ENCODE data around the gene BMI1. TPM values are rescaled to one million over a fixed set of nuclear protein-coding genes. Genes with fewer than 3 reads are reported as not detected.

Gene BMI1
- total and polyA plus RNA-seq, 2 of the 4 experiments (the other 2 are of a cell fraction): 19.7 to 25.8 TPM

GRCh38 chr10:22309180-22310000, 11.5 kb upstream of the BMI1 start:
- Histone ChIP-seq H3K14ac (replicated peaks; ENCODE audit: low read depth, low read length) (no peak overlapping the region), H2BK5ac (ENCODE audit: low read depth, low read length, poor library complexity, severe bottlenecking) (no peak overlapping the region), H2BK15ac (ENCODE audit: low read depth, low read length) (no peak overlapping the region), H2BK20ac (ENCODE audit: low read depth, low read length) (no peak overlapping the region), H4K8ac (ENCODE audit: low read depth in 2 of 2, low read length in 2 of 2) (no peak overlapping the region), H2AFZ (replicated peaks; ENCODE audit: low read length, poor library complexity) (no peak overlapping the region), H2AK5ac (ENCODE audit: low read depth, low read length) (no peak overlapping the region), H3K56ac (ENCODE audit: extremely low read depth, insufficient read depth, low read length) (no peak overlapping the region), H4K5ac (ENCODE audit: low read depth, low read length) (no peak overlapping the region), H3K9me1 (ENCODE audit: insufficient read depth, low read length) (no peaks in the 10 kb centered on the region), H3K4me2 (ENCODE audit: low read depth, low read length) (no peak overlapping the region), H3K9ac (ENCODE audit: low read depth, low read length) (no peak overlapping the region), H3K23ac (ENCODE audit: low read depth, low read length) (no peak overlapping the region), H3K27ac (ENCODE audit: insufficient read depth, low read length) (no peak overlapping the region), H2BK120ac (ENCODE audit: low read depth, low read length) (no peak overlapping the region), H3K4me1 (ENCODE audit: control insufficient read depth, insufficient read depth, low read length) (no peaks in the 10 kb centered on the region), H2AK9ac (replicated peaks; ENCODE audit: low read depth, low read length, poor library complexity) (no peak overlapping the region), H3K18ac (ENCODE audit: low read depth, low read length) (no peak overlapping the region), H3K9me3 (ENCODE audit: control insufficient read depth, insufficient read depth, low read length) (no peaks in the 10 kb centered on the region), H3K4ac (ENCODE audit: low read depth, low read length) (no peak overlapping the region), H3K36me3 (ENCODE audit: control insufficient read depth, insufficient read depth, low read length) (no peaks in the 10 kb centered on the region), H3K4me3 (ENCODE audit: insufficient read depth, low read depth, low read length) (no peak overlapping the region), H4K20me1 (ENCODE audit: insufficient read depth, low read length) (no peaks in the 10 kb centered on the region), H3K27me3 (ENCODE audit: control insufficient read depth, insufficient read depth, low read length) (no peaks in the 10 kb centered on the region), H3K79me1 (ENCODE audit: low read depth in 1 of 2, low read length in 2 of 2) (no peaks in the 10 kb centered on the region), H4K91ac (ENCODE audit: insufficient read depth, low read depth, low read length) (no peak overlapping the region)
- CTCF ChIA-PET: interaction anchor here (0.6 kb wide), 1 partner anchor 898 kb away, joined by 4 read pairs; no protein-coding TSS in a partner anchor
- WGBS, 2 experiments (ENCODE audit: extremely low coverage in 2 of 2, insufficient read length in 1 of 2): no CpG with 5 or more reads among the region's 4 CpGs
- POLR2A ChIA-PET (ENCODE audit: unreplicated experiment): interaction anchor here (0.6 kb wide), 1 partner anchor 127 kb away, joined by 7 read pairs; no protein-coding TSS in a partner anchor
- TF ChIP-seq MAFK (IDR thresholded peaks at IDR 0.05; ENCODE audit: low read depth, low read length) (no peak), FOS (IDR thresholded peaks at IDR 0.05; ENCODE audit: low read depth, low read length) (no peak), ELK1 (IDR thresholded peaks at IDR 0.05; ENCODE audit: borderline replicate concordance, low read depth, low read length) (no peak), RCOR1 (IDR thresholded peaks at IDR 0.05; ENCODE audit: insufficient replicate concordance, low read length) (no peak), RFX5 (IDR thresholded peaks at IDR 0.05; ENCODE audit: low read depth, low read length) (no peak), CHD1 (IDR thresholded peaks at IDR 0.05; ENCODE audit: low read depth, low read length) (no peak), CEBPB (IDR thresholded peaks at IDR 0.05; ENCODE audit: low read depth, low read length) (no peak), MAZ (IDR thresholded peaks at IDR 0.05; ENCODE audit: borderline replicate concordance, low read depth, low read length) (no peak), SMC3 (IDR thresholded peaks at IDR 0.05; ENCODE audit: low read depth, low read length) (no peak), CTCF (conservative IDR thresholded peaks at IDR 0.05; ENCODE audit: low read depth, low read length) (no peak), NFE2L2 (IDR thresholded peaks at IDR 0.05; ENCODE audit: low read depth, low read length) (no peak)
- intact Hi-C loops (cut with micrococcal nuclease): no loop called here
- ATAC-seq (ENCODE audit: low read depth) (no peak), DNase-seq (no peak)
- in situ Hi-C loops (cut with MboI; ENCODE audit: low sequenced_read_pairs): loop anchor here (25.0 kb wide), 1 partner anchor 797 kb away; no protein-coding TSS in a partner anchor
- dilution Hi-C loops (cut with HindIII; ENCODE audit: low sequenced_read_pairs, unreplicated experiment): no loop called here
- no TSS peak for BruUV-seq (replicated peaks)
